ENCODE measurements around the gene CD81.
A peak's percentile ranks its signal among the peaks of the same experiment; 100 is the strongest.

Gene CD81

GRCh38 chr11:2396471-2396870 lies 19.4 kb downstream of the CD81 start:
- TF ChIP-seq, protein P1, sequence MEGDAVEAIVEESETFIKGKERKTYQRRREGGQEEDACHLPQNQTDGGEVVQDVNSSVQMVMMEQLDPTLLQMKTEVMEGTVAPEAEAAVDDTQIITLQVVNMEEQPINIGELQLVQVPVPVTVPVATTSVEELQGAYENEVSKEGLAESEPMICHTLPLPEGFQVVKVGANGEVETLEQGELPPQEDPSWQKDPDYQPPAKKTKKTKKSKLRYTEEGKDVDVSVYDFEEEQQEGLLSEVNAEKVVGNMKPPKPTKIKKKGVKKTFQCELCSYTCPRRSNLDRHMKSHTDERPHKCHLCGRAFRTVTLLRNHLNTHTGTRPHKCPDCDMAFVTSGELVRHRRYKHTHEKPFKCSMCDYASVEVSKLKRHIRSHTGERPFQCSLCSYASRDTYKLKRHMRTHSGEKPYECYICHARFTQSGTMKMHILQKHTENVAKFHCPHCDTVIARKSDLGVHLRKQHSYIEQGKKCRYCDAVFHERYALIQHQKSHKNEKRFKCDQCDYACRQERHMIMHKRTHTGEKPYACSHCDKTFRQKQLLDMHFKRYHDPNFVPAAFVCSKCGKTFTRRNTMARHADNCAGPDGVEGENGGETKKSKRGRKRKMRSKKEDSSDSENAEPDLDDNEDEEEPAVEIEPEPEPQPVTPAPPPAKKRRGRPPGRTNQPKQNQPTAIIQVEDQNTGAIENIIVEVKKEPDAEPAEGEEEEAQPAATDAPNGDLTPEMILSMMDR (IDR thresholded peaks at IDR 0.05; ENCODE audit: unreplicated experiment in 3 of 3) = no peak

GRCh38 chr11:2397005-2397404 lies 19.9 kb downstream of the CD81 start:
- H3K4me3 Mint-ChIP-seq = no peak overlapping the region
- H3K27me3 Mint-ChIP-seq (ENCODE audit: low read depth) = no peaks in the 10 kb centered on the region
- TF ChIP-seq, protein P1 (IDR thresholded peaks at IDR 0.05; ENCODE audit: unreplicated experiment in 3 of 3) = no peak
- H3K9me3 Mint-ChIP-seq = no peaks in the 10 kb centered on the region
- peaks cover 12% of the 10 kb centered on the region for H3K36me3 Mint-ChIP-seq (ENCODE audit: low read depth)
- H3K4me1 Mint-ChIP-seq = peaks cover 5% of the 10 kb centered on the region
- H3K27ac Mint-ChIP-seq = peak overlapping the region in 1 of 3 experiments; percentile 37

More at GRCh38 chr11:2396471-2396870, 19.4 kb downstream of the CD81 start:
- no peaks in the 10 kb centered on the region for H3K9me3 Mint-ChIP-seq
- H3K4me1 Mint-ChIP-seq = peaks cover 5% of the 10 kb centered on the region
- H3K4me3 Mint-ChIP-seq = no peak overlapping the region
- no peaks in the 10 kb centered on the region for H3K27me3 Mint-ChIP-seq (ENCODE audit: low read depth)
- H3K36me3 Mint-ChIP-seq (ENCODE audit: low read depth) = peaks cover 12% of the 10 kb centered on the region
- no peak overlapping the region for H3K27ac Mint-ChIP-seq

GRCh38 chr11:2398664-2399355 lies 21.7 kb downstream of the CD81 start:
- Mint-ChIP-seq H3K9me3 (no peaks in the 10 kb centered on the region), H3K36me3 (ENCODE audit: low read depth) (peaks cover 12% of the 10 kb centered on the region), H3K27ac (peak overlapping the region; percentile 82 to 94 (median 90)), H3K4me3 (peak overlapping the region; percentile 91 to 98 (median 95)), H3K27me3 (ENCODE audit: low read depth) (no peaks in the 10 kb centered on the region), H3K4me1 (peaks cover 5% of the 10 kb centered on the region)
- TF ChIP-seq, protein P1 (IDR thresholded peaks at IDR 0.05; ENCODE audit: unreplicated experiment in 3 of 3) = no peak

GRCh38 chr11:2399488-2400068 lies 22.5 kb downstream of the CD81 start:
- H3K4me1 Mint-ChIP-seq = peaks cover 5% of the 10 kb centered on the region
- peak overlapping the region; percentile 82 to 94 (median 90) for H3K27ac Mint-ChIP-seq
- H3K36me3 Mint-ChIP-seq (ENCODE audit: low read depth) = peaks cover 12% of the 10 kb centered on the region
- no peaks in the 10 kb centered on the region for H3K9me3 Mint-ChIP-seq
- TF ChIP-seq, protein P1 (IDR thresholded peaks at IDR 0.05; ENCODE audit: unreplicated experiment in 3 of 3) = no peak
- no peaks in the 10 kb centered on the region for H3K27me3 Mint-ChIP-seq (ENCODE audit: low read depth)
- peak overlapping the region; percentile 91 to 98 (median 95) for H3K4me3 Mint-ChIP-seq

DNA sequence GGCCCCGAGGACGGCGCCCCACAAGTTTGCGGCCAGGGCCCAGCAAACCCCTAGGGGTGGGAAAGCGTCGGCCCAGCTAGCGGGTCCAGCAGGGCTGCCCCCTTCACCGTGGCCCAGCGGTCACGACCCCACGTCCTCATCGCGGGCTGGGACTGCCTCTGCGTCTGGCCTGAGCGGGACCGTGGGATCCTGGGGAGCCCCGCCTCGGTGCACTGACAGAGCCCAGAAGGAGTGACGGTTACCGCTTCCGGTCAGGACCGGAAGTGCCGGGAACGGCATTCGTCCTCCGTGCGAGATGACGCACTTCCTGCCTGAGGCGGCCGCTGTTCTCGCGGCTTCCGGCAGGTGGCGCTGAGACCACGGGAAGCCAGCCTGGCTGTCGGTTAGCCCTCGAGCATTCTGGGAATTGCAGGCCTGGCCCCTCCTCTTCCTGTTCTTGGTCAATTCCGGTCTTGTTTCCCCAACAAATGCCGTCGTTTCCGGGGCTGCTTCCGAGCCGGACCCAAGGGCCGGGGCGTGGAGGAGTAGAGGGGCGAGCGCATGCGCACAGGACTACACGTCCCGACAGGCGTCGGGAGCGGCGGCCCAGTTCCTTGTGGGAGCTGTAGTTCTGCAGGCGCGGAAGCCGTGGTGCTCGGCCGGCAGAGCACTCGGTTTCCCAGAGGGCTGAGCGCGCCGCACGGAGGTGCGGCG lies 23.1 kb downstream of the CD81 start, which contains the start of gene TSSC4:
Gene TSSC4 (plus strand): TSS at position 682 of the 693 bp plus-strand sequence. CDS start 1,884 bp downstream, outside the sequence.
- Mint-ChIP-seq H3K4me1 (peaks cover 5% of the 10 kb centered on the region), H3K9me3 (no peaks in the 10 kb centered on the region), H3K27ac (peak within 1 kb of the TSS; percentile 85 to 98 (median 94)), H3K27me3 (ENCODE audit: low read depth) (no peaks in the 10 kb centered on the region), H3K36me3 (ENCODE audit: low read depth) (peaks cover 12% of the 10 kb centered on the region), H3K4me3 (peak within 1 kb of the TSS; percentile 91 to 98 (median 95))
- TF ChIP-seq, protein P1 (IDR thresholded peaks at IDR 0.05; ENCODE audit: unreplicated experiment in 3 of 3) = peak; percentile 98 to 99 (median 99)

All from nephron (organoid).